Stimulated activated CD4-positive, alpha-beta T cell treated with anti-CD3 and anti-CD28 coated beads, Interleukin-12 subunit alpha, Interleukin-12 subunit beta, amount 100 ng/mL, for 4 hours (primary cell): ENCODE data around the gene MYH15.

Experiments
- DNase-seq: peaks from one replicate; pipeline ENCODE4 v3.0.0-alpha.2; 2020

The MYH15 gene

GRCh38 chr3:108510496-108510895 is at the start of gene MYH15:
Gene MYH15 (minus strand): TSS chr3:108510596. CDS start chr3:108510530, 66 bp downstream.
- no peak for DNase-seq

GRCh38 chr3:108555966-108556581 is 45.7 kb upstream of the MYH15 start:
- no peak for DNase-seq

GRCh38 chr3:108554913-108555571 is 44.6 kb upstream of the MYH15 start:
- DNase-seq: no peak

GRCh38 chr3:108554229-108554628 is 43.8 kb upstream of the MYH15 start:
- DNase-seq: no peak

GRCh38 chr3:108552267-108553159 is 42.1 kb upstream of the MYH15 start:
- DNase-seq: no peak

- no peak for DNase-seq
Measured at GRCh38 chr3:108548886-108549285, 38.5 kb upstream of the MYH15 start.

- no peak for DNase-seq
Measured at GRCh38 chr3:108548304-108548703, 37.9 kb upstream of the MYH15 start.

GRCh38 chr3:108546692-108547091 is 36.3 kb upstream of the MYH15 start:
- no peak for DNase-seq

- DNase-seq: no peak
Measured at GRCh38 chr3:108546247-108546646, 35.9 kb upstream of the MYH15 start.

GRCh38 chr3:108538083-108538482 is 27.7 kb upstream of the MYH15 start:
- no peak for DNase-seq

GRCh38 chr3:108528459-108529252 is 18.3 kb upstream of the MYH15 start:
- DNase-seq: no peak

- DNase-seq: no peak
Measured at GRCh38 chr3:108527817-108528216, 17.4 kb upstream of the MYH15 start.

GRCh38 chr3:108527109-108527508 is 16.7 kb upstream of the MYH15 start:
- DNase-seq: no peak

GRCh38 chr3:108525971-108526370 is 15.6 kb upstream of the MYH15 start:
- no peak for DNase-seq

- DNase-seq: no peak
Measured at GRCh38 chr3:108525256-108525655, 14.9 kb upstream of the MYH15 start.

GRCh38 chr3:108524537-108524936 is 14.1 kb upstream of the MYH15 start:
- DNase-seq: no peak

GRCh38 chr3:108518895-108519294 is 8.5 kb upstream of the MYH15 start:
- no peak for DNase-seq

- DNase-seq: no peak
Measured at GRCh38 chr3:108516881-108517280, 6.5 kb upstream of the MYH15 start.

- no peak for DNase-seq
Measured at GRCh38 chr3:108513961-108514360, 3.6 kb upstream of the MYH15 start.

GRCh38 chr3:108512671-108513070 is 2.3 kb upstream of the MYH15 start:
- DNase-seq: no peak

GRCh38 chr3:108511490-108511889 is 1.1 kb upstream of the MYH15 start:
- DNase-seq: no peak

- no peak for DNase-seq
Measured at GRCh38 chr3:108511055-108511454, 659 bp upstream of the MYH15 start.

- no peak for DNase-seq
Measured at GRCh38 chr3:108509871-108510270, 525 bp downstream of the MYH15 start.
